K562 (cell line): ENCODE data around the gene ESAM. TPM values are rescaled to one million over a fixed set of nuclear protein-coding genes. Genes with fewer than 3 reads are reported as not detected.

Experiments used
- ATAC-seq: fragments of 200-7000 bp; cut with Tn5 transposase; 3 replicates; pipeline ENCODE4 v1.9.1; 2020; ENCODE audit warnings: moderate library complexity
- BruUV-seq: library from RNA; stranded (reverse); fragments of 400-500 nt; replicated peaks from 2 replicates; lab custom pipeline; 2021; lab: Mats Ljungman, UMichigan
- CTCF ChIA-PET: fragments of 300-600 bp; formaldehyde crosslinking; extraction: SDS; loops from one replicate; lab custom pipeline; 2021; ENCODE audit warnings: low intra/inter-chr PET ratio; lab: Yijun Ruan, JAX
- POLR2A ChIA-PET: fragments of 300-600, 350-650 bp; sonication (Branson Sonifier 250); formaldehyde crosslinking; extraction: SDS; loops from one replicate; lab custom pipeline; 2021; ENCODE audit warnings: antibody characterized with exemption, inconsistent platforms; lab: Yijun Ruan, JAX
- DNase-seq, 4 experiments: peaks; one replicate each; pipeline versions ENCODE4 v3.0.0 to v3.0.0-alpha.2; 2011 to 2018; ENCODE audit warnings: low spot score in 3 of 4, mixed read lengths in 3 of 4; ENCODE audit errors: extremely low read depth in 1 of 4
- FAIRE-seq: peaks from 2 replicates; lab custom pipeline; 2011; peaks lifted over from hg19 to GRCh38; lab: Jason Lieb, UNC
- H2AFZ ChIP-seq: 2 replicates; pipeline ENCODE4 v1.6.0; 2011; ENCODE audit warnings: low read depth, low read length, control low read depth, inconsistent platforms
- H3K27ac ChIP-seq: fragments of 200-600 bp; 3 replicates; pipeline ENCODE4 v1.8.0; 2011; ENCODE audit warnings: low read depth, mild to moderate bottlenecking, control low read depth, inconsistent platforms, low read length, moderate library complexity, mixed read lengths; ENCODE audit errors: extremely low read depth
- H3K27me3 ChIP-seq, 2 experiments: fragments of 300-600 bp in 1 of 2; 2 replicates in 1 of 2; 3 replicates in 1 of 2; pipeline versions ENCODE4 v1.6.0 to v1.8.0; 2011; ENCODE audit warnings: inconsistent platforms in 2 of 2, low read length in 2 of 2, mild to moderate bottlenecking in 1 of 2, mixed read lengths in 1 of 2, moderate library complexity in 1 of 2; ENCODE audit not compliant: control insufficient read depth in 2 of 2, insufficient read depth in 2 of 2
- H3K36me3 ChIP-seq: fragments of 300-600 bp; 3 replicates; pipeline ENCODE4 v1.8.0; 2011; ENCODE audit warnings: mild to moderate bottlenecking, low read length, inconsistent platforms; ENCODE audit not compliant: control insufficient read depth, insufficient read depth
- H3K4me1 ChIP-seq, 2 experiments: fragments of 200-600 bp in 1 of 2; replicated peaks in 1 of 2; 2 replicates in 1 of 2; 3 replicates in 1 of 2; pipeline versions ENCODE4 v1.5.1 to v1.8.0; 2011; ENCODE audit warnings: inconsistent platforms in 2 of 2, low read length in 2 of 2, mild to moderate bottlenecking in 1 of 2, mixed read lengths in 1 of 2, moderate library complexity in 1 of 2; ENCODE audit not compliant: control insufficient read depth in 2 of 2, insufficient read depth in 2 of 2
- H3K4me2 ChIP-seq: 2 replicates; pipeline ENCODE4 v1.6.1; 2011; ENCODE audit warnings: low read length, control low read depth, inconsistent platforms, mixed read lengths; ENCODE audit not compliant: insufficient read depth
- H3K4me3 ChIP-seq: fragments of 200-600 bp; sonication (generic), shearing (Covaris generic); 2 replicates; pipeline ENCODE4 v1.5.1; 2016; ENCODE audit warnings: control low read depth, inconsistent platforms
- H3K79me2 ChIP-seq: fragments of 200-600 bp; 3 replicates; pipeline ENCODE4 v1.8.0; 2011; ENCODE audit warnings: low read length, inconsistent platforms; ENCODE audit not compliant: control insufficient read depth, insufficient read depth
- H3K9ac ChIP-seq, 2 experiments: 2 replicates each; pipeline versions ENCODE4 v1.6.0 to v1.6.1; 2011; ENCODE audit warnings: low read depth in 2 of 2, low read length in 2 of 2, control low read depth in 1 of 2, inconsistent platforms in 1 of 2, mild to moderate bottlenecking in 1 of 2, mixed read lengths in 1 of 2; ENCODE audit not compliant: insufficient read depth in 1 of 2
- H3K9me1 ChIP-seq: one replicate; pipeline ENCODE4 v1.6.0; 2011; ENCODE audit warnings: inconsistent platforms, mild to moderate bottlenecking, low read length, moderate library complexity; ENCODE audit not compliant: control insufficient read depth, insufficient read depth
- H3K9me3 ChIP-seq: replicated peaks from 2 replicates; pipeline ENCODE4 v1.5.1; 2011; ENCODE audit warnings: low read depth, low read length, inconsistent platforms; ENCODE audit not compliant: control insufficient read depth, insufficient read depth
- H4K20me1 ChIP-seq: replicated peaks from 2 replicates; pipeline ENCODE4 v1.6.1; 2011; ENCODE audit warnings: low read length, inconsistent platforms, mixed read lengths; ENCODE audit not compliant: control insufficient read depth, insufficient read depth
- ADNP ChIP-seq: fragments of 200-800 bp; sonication (Bioruptor generic); IDR thresholded peaks from 2 replicates; pipeline ENCODE4 v1.6.1; 2016; ENCODE audit warnings: missing genetic modification characterization, missing compliant biosample characterization
- ARNT ChIP-seq, 2 experiments: fragments of 450-650 bp; IDR thresholded peaks; 2 replicates each; pipeline ENCODE4 v1.6.1; 2016; ENCODE audit warnings: mild to moderate bottlenecking in 1 of 2
- BDP1 ChIP-seq: IDR thresholded peaks from 3 replicates; pipeline ENCODE4 v1.6.1; 2011; ENCODE audit not compliant: insufficient read length, insufficient read depth
- CXXC5 ChIP-seq: fragments of 250-450 bp; sonication (Bioruptor Pico); IDR thresholded peaks from 2 replicates; pipeline ENCODE4 v1.8.0; 2022; ENCODE audit warnings: inconsistent platforms, mild to moderate bottlenecking, moderate library complexity
- DLX4 ChIP-seq: fragments of 250-450 bp; sonication (Bioruptor Pico); IDR thresholded peaks from 2 replicates; pipeline ENCODE4 v1.6.1; 2021; ENCODE audit warnings: mild to moderate bottlenecking
- KDM1A ChIP-seq, 2 experiments: fragments of 450-650 bp; IDR thresholded peaks; 2 replicates each; pipeline ENCODE4 v1.6.1; 2016; ENCODE audit warnings: mild to moderate bottlenecking in 2 of 2
- LCOR ChIP-seq: sonication (generic); formaldehyde crosslinking; IDR thresholded peaks from 2 replicates; pipeline ENCODE4 v1.8.0; 2022; ENCODE audit warnings: mild to moderate bottlenecking, missing genetic modification reagents
- MTF1 ChIP-seq: fragments of 250-450 bp; sonication (Bioruptor Pico); IDR thresholded peaks from 2 replicates; pipeline ENCODE4 v1.9.0; 2021; ENCODE audit warnings: moderate library complexity, mild to moderate bottlenecking, inconsistent platforms, borderline replicate concordance
- NBN ChIP-seq: fragments of 450-650 bp; IDR thresholded peaks from 2 replicates; pipeline ENCODE4 v1.6.1; 2016; ENCODE audit warnings: low read depth, mild to moderate bottlenecking
- PPARD ChIP-seq: fragments of 250-450 bp; sonication (Bioruptor Pico); IDR thresholded peaks from 2 replicates; pipeline ENCODE4 v1.8.0; 2022; ENCODE audit warnings: inconsistent platforms, mild to moderate bottlenecking, moderate library complexity
- YY1 ChIP-seq, 3 experiments: IDR thresholded peaks; 2 replicates each; pipeline ENCODE4 v1.6.1; 2011; ENCODE audit warnings: low read length in 2 of 3, mild to moderate bottlenecking in 2 of 3, moderate library complexity in 2 of 3, borderline replicate concordance in 1 of 3, control low read depth in 1 of 3, low read depth in 1 of 3; ENCODE audit not compliant: insufficient read depth in 3 of 3, insufficient replicate concordance in 2 of 3, control insufficient read depth in 1 of 3, insufficient read length in 1 of 3; ENCODE audit errors: extremely low read depth in 1 of 3
- ZBTB8A ChIP-seq: fragments of 450-650 bp; IDR thresholded peaks from 2 replicates; pipeline ENCODE4 v1.6.1; 2018; ENCODE audit warnings: mild to moderate bottlenecking, moderate library complexity; ENCODE audit not compliant: partially characterized antibody
- ZNF282 ChIP-seq: sonication (generic); formaldehyde crosslinking; IDR thresholded peaks from 2 replicates; pipeline ENCODE4 v1.8.1; 2023; ENCODE audit warnings: missing genetic modification reagents
- ZNF707 ChIP-seq: fragments of 250-450 bp; sonication (Bioruptor Pico); conservative IDR thresholded peaks from 2 replicates; pipeline ENCODE4 v1.8.0; 2022; ENCODE audit warnings: inconsistent platforms, mild to moderate bottlenecking, moderate library complexity
- ZNF780A ChIP-seq: fragments of 250-450 bp; sonication (Bioruptor Pico); IDR thresholded peaks from 2 replicates; pipeline ENCODE4 v1.5.0; 2021; ENCODE audit warnings: mild to moderate bottlenecking
- ZNF79 ChIP-seq: fragments of 250-450 bp; sonication (Bioruptor Pico); IDR thresholded peaks from 2 replicates; pipeline ENCODE4 v1.4.0; 2020; ENCODE audit warnings: low read depth, mild to moderate bottlenecking, moderate library complexity
- WGBS: fragments of 100-300 bp; shearing (Covaris generic); methylation state at CpG from one replicate; pipeline ENCODE4 v1.1.6; 2016; ENCODE audit warnings: low coverage, mixed read lengths; ENCODE audit not compliant: insufficient coverage; ENCODE audit errors: missing lambda C conversion rate; 5-methylcytosine and 5-hydroxymethylcytosine counted together
- in situ Hi-C: fragments of 300-500 bp; cut with MboI; formaldehyde crosslinking; loops from 4 replicates; pipeline ENCODE4 v1.15.0; 2018; ENCODE audit warnings: inconsistent platforms, mixed read lengths
- intact Hi-C: fragments of 100-400 bp; cut with micrococcal nuclease; formaldehyde crosslinking; loops from 2 replicates; pipeline ENCODE4 v1.14.2; 2022
- polyA plus RNA-seq, 8 experiments: library from polyadenylated mRNA; depleted of rRNA in 4 of 8; stranded (reverse) in 5 of 8; unstranded in 3 of 8; fragments of >200 nt; fragmentation: Nextera tagmentation in 2 of 8; fragmentation: Illumina TruSeq in 1 of 8; extraction: Ambion mirVana in 2 of 8; extraction: Trizol in 1 of 8; gene quantifications; 2 replicates each; pipeline versions ENCODE4 v1.2.1 to v1.2.3, GENCODE V29; 2011 to 2014; ENCODE audit warnings: inconsistent platforms in 1 of 8, missing spikeins in 1 of 8
- total RNA-seq, 7 experiments: library from RNA; depleted of rRNA in 6 of 7; stranded (reverse); fragments of >200 nt in 6 of 7; fragmentation: Illumina TruSeq in 2 of 7; extraction: Trizol in 2 of 7; gene quantifications; 2 replicates each; pipeline versions ENCODE4 v1.2.1 to v1.2.3, GENCODE V29; 2011 to 2021; ENCODE audit warnings: low replicate concordance in 1 of 7

The ESAM gene
- total and polyA plus RNA-seq, 9 of the 15 experiments (the other 6 are each of a cell fraction or from before 2014, with no cell fraction given): 0.06 to 1.5 (median 0.22) TPM

GRCh38 chr11:124716591-124716990 lies 45.5 kb downstream of the ESAM start:
- Histone ChIP-seq H3K27ac (no peak overlapping the region), H4K20me1 (no peaks in the 10 kb centered on the region), H2AFZ (no peak overlapping the region), H3K9ac (no peak overlapping the region), H3K27me3 (peaks cover 50 to 52% of the 10 kb centered on the region in 2 experiments), H3K9me1 (no peaks in the 10 kb centered on the region), H3K4me1 (peaks cover 0 to 7% of the 10 kb centered on the region in 2 experiments; a peak in 1 of 5 replicates), H3K4me3 (no peak overlapping the region), H3K36me3 (no peaks in the 10 kb centered on the region), H3K79me2 (no peaks in the 10 kb centered on the region), H3K9me3 (no peaks in the 10 kb centered on the region), H3K4me2 (no peak overlapping the region)
- 0% methylated on average over 3 of the region's 3 CpGs for WGBS
- intact Hi-C loops: no loop called here
- CTCF ChIA-PET: no interaction called here
- ATAC-seq (no peak), FAIRE-seq (no peak), DNase-seq (no peak)
- TF ChIP-seq ZNF79 (CRISPR knock-in tag): no peak
- no peak for TF ChIP-seq ZNF282 (CRISPR knock-in tag)
- no TSS peak for BruUV-seq
- in situ Hi-C loops: no loop called here
- POLR2A ChIA-PET: no interaction called here

GRCh38 chr11:124712392-124712791 lies 49.7 kb downstream of the ESAM start:
- ATAC-seq (no peak), FAIRE-seq (no peak), DNase-seq (no peak)
- in situ Hi-C loops (no loop called here), intact Hi-C loops (no loop called here)
- WGBS: 1% methylated on average over 3 of the region's 3 CpGs
- H4K20me1 ChIP-seq: no peaks in the 10 kb centered on the region
- H3K9me1 ChIP-seq: no peaks in the 10 kb centered on the region
- peaks cover 25 to 27% of the 10 kb centered on the region in 2 experiments; a peak in 4 of 5 replicates for H3K27me3 ChIP-seq
- H3K36me3 ChIP-seq: no peaks in the 10 kb centered on the region
- POLR2A ChIA-PET: no interaction called here
- TF ChIP-seq ADNP (tag): no peak
- no peak for TF ChIP-seq ARNT (IDR thresholded peaks at IDR 0.05)
- TF ChIP-seq BDP1: no peak
- no peak for TF ChIP-seq ZBTB8A
- TF ChIP-seq NBN: no peak
- no peak for TF ChIP-seq YY1 (IDR thresholded peaks at IDR 0.05; ENCODE audit: borderline replicate concordance in 1 of 3, control insufficient read depth in 1 of 3, extremely low read depth in 1 of 3, insufficient read depth in 3 of 3, insufficient read length in 1 of 3, insufficient replicate concordance in 2 of 3, low read depth in 1 of 3, low read length in 2 of 3)
- no peak for TF ChIP-seq ZNF707
- TF ChIP-seq ZNF780A (CRISPR knock-in tag): no peak
- no peak for TF ChIP-seq DLX4 (CRISPR knock-in tag)
- TF ChIP-seq KDM1A (IDR thresholded peaks at IDR 0.05): no peak
- no peak for TF ChIP-seq MTF1 (CRISPR knock-in tag)
- TF ChIP-seq CXXC5 (CRISPR knock-in tag): no peak
- TF ChIP-seq PPARD (CRISPR knock-in tag): no peak
- no peak for TF ChIP-seq LCOR
- H3K4me3 ChIP-seq: no peak overlapping the region
- H3K9ac ChIP-seq: no peak overlapping the region
- no peaks in the 10 kb centered on the region for H3K9me3 ChIP-seq
- H2AFZ ChIP-seq: no peak overlapping the region
- no TSS peak for BruUV-seq
- no peaks in the 10 kb centered on the region for H3K79me2 ChIP-seq
- H3K4me2 ChIP-seq: no peak overlapping the region
- H3K4me1 ChIP-seq: no peaks in the 10 kb centered on the region
- CTCF ChIA-PET: no interaction called here
- no peak overlapping the region for H3K27ac ChIP-seq
